ENCODE results near the gene KIFBP.
"Not testable (repeated sequence)": the region's sequence is repeated elsewhere in the genome, so short reads cannot be mapped to it uniquely, and the experiment has no call there.

KIFBP gene

DNA sequence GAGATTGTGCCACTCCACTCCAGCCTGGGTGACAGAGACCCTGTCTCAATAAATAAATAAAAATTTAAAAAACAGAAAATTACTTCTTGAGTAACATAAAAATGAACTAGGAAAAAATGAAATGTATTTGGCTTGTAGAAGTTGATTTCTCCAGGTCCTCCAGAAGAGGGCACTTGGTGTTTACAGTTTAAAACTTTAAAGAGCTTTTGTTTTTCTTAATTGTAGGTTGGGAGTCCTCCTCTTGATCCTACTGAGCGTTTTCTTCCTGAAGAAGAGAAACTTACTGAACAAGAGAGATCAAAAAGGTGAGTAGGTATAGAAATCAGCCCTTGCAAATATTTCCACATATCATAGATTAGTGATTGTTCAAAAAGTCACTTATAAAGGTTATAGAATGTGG is 16.2 kb downstream of the KIFBP start:
- DNase-seq: no peak

GRCh38 chr10:69005704-69006485 is 17.3 kb downstream of the KIFBP start:
- no peak for DNase-seq

GRCh38 chr10:69007260-69007659 is 18.7 kb downstream of the KIFBP start:
- DNase-seq: no peak

GRCh38 chr10:69009360-69009759 is 20.8 kb downstream of the KIFBP start:
- no peak for DNase-seq

GRCh38 chr10:69010151-69010640 is 21.6 kb downstream of the KIFBP start:
- no peak for DNase-seq

GRCh38 chr10:69012778-69013177 is 24.2 kb downstream of the KIFBP start:
- not testable (repeated sequence) for DNase-seq

- DNase-seq: no peak
Observed at GRCh38 chr10:69014171-69014570, 25.6 kb downstream of the KIFBP start.

- DNase-seq: no peak
Observed at GRCh38 chr10:69018613-69019012, 30.0 kb downstream of the KIFBP start.

GRCh38 chr10:69022611-69023010 is 34.0 kb downstream of the KIFBP start:
- DNase-seq: no peak

DNA sequence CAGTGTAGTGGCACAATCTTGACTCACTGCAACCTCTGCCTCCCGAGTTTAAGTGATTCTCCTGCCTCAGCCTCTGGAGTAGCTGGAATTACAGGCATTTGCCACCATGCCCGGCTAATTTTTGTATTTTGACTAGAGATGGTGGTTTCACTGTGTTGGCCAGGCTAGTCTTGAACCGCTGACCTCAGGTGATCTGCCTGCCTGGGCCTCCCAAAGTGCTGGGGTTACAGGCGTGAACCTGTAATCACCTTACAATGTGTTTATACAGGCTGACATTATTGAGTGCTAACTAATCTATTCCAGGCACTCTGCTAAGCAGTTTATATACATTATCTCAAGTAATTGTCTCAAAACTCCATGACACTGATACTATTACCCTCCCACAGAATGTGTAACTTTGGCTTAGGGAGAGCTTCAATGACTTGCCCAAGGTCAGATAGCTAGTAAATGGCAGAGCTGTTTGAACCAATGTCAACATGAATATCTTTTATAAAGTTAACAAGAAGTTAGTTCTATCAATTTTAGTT is 36.8 kb downstream of the KIFBP start:
- DNase-seq: no peak

DNA sequence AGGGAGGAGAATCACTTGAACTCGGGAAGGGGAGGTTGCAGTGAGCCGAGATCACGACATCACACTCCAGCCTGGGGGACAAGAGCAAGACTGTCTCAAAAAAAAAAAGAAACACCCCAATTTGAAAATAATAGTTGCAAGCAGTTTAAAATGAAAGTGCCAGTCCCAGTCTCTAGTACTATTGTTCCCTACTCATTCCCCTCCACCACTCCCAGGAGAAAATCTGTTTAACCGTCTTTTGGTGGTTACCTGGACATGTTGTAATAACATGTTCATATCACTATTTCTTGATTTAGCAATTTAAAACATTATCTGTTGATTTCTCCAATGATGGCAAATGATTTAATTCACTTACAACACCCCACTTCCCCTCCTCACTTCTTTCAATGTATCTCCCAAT is 44.7 kb downstream of the KIFBP start:
- no peak for DNase-seq

- no peak for DNase-seq
Observed at GRCh38 chr10:69037489-69037888, 48.9 kb downstream of the KIFBP start.

GRCh38 chr10:69040904-69041303 is 52.3 kb downstream of the KIFBP start:
- not testable (repeated sequence) for DNase-seq

GRCh38 chr10:69042417-69042816 is 53.8 kb downstream of the KIFBP start:
- no peak for DNase-seq

GRCh38 chr10:69042838-69043237 is 54.2 kb downstream of the KIFBP start:
- DNase-seq: no peak

DNA sequence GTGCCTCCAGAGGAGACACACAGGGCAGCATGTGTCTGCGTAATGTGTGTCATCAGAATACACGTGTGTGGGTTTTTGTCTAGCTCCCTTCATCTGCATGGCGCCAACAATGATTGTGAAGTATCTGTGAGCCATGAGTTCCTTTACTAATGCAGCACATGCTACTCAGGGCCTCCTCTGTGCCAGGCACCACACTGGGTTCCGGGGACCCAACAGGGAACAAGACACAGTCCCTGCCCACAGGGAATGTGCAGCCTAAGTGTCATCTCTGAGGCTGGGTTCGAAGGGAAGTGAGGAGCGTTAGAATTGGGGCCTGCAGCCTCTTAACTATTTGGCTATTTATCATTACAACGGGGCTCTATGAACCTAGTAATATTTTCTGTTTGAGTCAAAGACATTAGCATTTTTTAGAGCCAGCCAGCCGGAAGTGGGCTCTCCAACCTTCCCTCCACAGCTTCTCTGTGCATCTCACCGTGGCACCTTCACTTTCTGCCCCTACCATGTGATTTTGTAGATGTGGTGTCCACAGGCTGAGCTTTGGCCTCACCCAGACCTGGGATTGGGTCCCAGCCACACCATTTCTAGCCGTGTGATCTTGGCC is 55.4 kb downstream of the KIFBP start:
- DNase-seq: no peak

GRCh38 chr10:69044546-69044945 is 55.9 kb downstream of the KIFBP start:
- no peak for DNase-seq

GRCh38 chr10:69045441-69046300 is 57.1 kb downstream of the KIFBP start:
- no peak for DNase-seq

DNA sequence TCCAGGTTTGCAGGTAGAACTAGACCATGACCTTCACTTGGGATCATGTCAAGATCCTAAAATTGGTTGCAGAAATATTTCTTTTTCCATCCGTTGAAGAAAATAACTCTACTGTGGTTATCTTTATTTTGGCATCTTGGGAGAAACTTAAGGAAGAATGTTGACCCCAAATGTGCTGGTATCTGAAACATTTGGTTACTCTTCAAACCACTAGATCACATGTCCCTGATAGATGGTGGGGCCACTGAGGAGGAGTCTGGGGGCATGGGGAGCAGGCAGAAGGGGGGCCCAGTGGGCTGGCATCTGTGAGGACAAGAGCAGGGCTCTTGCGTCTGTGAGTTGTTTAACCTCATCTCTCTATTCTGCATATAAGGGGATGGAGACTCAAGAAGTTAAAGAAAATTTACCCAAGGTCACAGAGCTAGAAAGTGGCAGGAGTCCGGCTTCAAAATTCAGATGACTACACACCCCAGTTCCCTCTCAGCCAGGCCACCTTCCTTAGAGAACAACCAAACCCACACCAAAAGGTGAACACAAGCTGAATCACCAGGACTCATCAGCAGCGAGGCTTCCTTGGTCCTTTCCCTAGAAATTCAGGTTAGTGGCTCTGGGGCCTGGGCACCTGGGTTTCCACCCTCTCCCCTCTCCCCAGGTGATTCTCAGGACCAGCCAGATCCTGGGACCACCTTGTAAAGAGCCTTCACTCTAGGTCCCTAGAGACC is 58.7 kb downstream of the KIFBP start:
- DNase-seq: no peak

DNA sequence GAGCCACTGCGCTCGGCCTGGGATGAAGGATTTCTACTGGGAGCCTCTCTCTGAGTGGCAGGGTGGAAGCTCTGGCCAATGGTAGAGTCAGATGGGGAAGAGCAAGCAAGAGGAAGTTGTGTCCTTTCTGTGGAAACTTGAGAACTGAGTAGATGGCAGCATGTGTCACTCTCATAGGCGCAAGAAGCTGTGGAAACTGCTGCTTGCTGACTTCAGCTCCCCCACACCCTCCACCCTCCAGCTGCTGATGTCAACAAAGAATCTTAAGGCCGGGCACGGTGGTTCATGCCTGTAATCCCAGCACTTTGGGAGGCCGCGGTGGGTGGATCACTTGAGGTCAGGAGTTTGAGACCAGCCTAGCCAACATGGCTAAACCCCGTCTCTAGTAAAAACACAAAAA is 59.5 kb downstream of the KIFBP start:
- DNase-seq: no peak

DNA sequence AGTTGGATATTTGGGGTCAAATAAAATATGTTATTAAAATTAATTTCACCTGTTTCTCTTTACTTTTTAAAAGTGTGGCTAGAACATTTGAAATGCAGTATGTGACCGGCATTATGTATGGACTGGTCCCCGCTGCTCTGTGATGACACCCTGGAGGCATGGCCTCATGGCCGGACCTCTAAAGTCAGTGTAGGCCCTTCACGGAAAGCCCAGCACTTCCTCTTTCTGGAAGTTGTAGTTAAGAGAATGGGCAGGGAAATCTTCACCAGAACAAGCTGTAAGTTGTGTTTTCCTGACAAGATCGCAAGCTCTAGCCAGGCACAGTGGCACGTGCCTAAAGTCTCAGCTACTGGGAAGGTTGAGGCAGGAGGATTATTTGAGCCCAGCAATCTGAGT is 61.0 kb downstream of the KIFBP start:
- DNase-seq: no peak

- DNase-seq: no peak
Observed at GRCh38 chr10:69051303-69051702, 62.7 kb downstream of the KIFBP start.

Measured in NCI-H524 treated with DMSO at 0.1 percent for 48 hours (cell line).